GM13976 (cell line): ENCODE measurements around the gene ALK.

Source experiments
- DNase-seq: peaks from one replicate; pipeline ENCODE4 v3.0.0; 2012; ENCODE audit warnings: low spot score
- CTCF ChIP-seq: IDR thresholded peaks from 2 replicates; pipeline ENCODE4 v1.5.1; 2012; ENCODE audit warnings: borderline replicate concordance, mild to moderate bottlenecking; ENCODE audit not compliant: insufficient read depth; ENCODE audit errors: extremely low read depth, missing control alignments, control extremely low read depth
- in situ Hi-C: fragments of 300-500 bp; cut with MboI; formaldehyde crosslinking; loops from one replicate; pipeline ENCODE4 v1.12.0; 2022; ENCODE audit warnings: low sequenced_read_pairs, mixed read lengths, inconsistent platforms; ENCODE audit not compliant: unreplicated experiment

ALK gene

GRCh38 chr2:29370581-29371125 lies 550.7 kb downstream of the ALK start:
- in situ Hi-C loops: no loop called here
- no peak for TF ChIP-seq CTCF
- DNase-seq: no peak

GRCh38 chr2:29370173-29370572 lies 551.2 kb downstream of the ALK start:
- no peak for TF ChIP-seq CTCF
- no peak for DNase-seq
- in situ Hi-C loops: no loop called here

GRCh38 chr2:29368659-29369040 lies 552.7 kb downstream of the ALK start:
- DNase-seq: no peak
- in situ Hi-C loops: no loop called here
- TF ChIP-seq CTCF: no peak

- DNase-seq: no peak
- in situ Hi-C loops: no loop called here
- TF ChIP-seq CTCF: no peak
These were observed 553.3 kb downstream of the ALK start for GRCh38 chr2:29367986-29368658.

GRCh38 chr2:29363111-29363510 lies 558.3 kb downstream of the ALK start:
- in situ Hi-C loops: no loop called here
- no peak for TF ChIP-seq CTCF
- no peak for DNase-seq

GRCh38 chr2:29361231-29361630 lies 560.2 kb downstream of the ALK start:
- DNase-seq: no peak
- in situ Hi-C loops: no loop called here
- TF ChIP-seq CTCF: no peak
